Epithelial cell of proximal tubule (primary cell): ENCODE results near the gene PSMD13. TPM values are rescaled to one million over a fixed set of nuclear protein-coding genes. Genes with fewer than 3 reads are reported as not detected.

ENCODE experiments used
- DNase-seq: peaks from one replicate; pipeline ENCODE4 v3.0.0-alpha.2; 2011; ENCODE audit warnings: low read depth
- H3K4me3 ChIP-seq: 2 replicates; pipeline ENCODE4 v1.5.1; 2011; ENCODE audit warnings: low read depth, mild to moderate bottlenecking, low read length
- CTCF ChIP-seq: conservative IDR thresholded peaks from 2 replicates; pipeline ENCODE4 v1.5.1; 2012; ENCODE audit warnings: low read depth, mild to moderate bottlenecking, low read length
- total RNA-seq: library from RNA; depleted of rRNA; stranded (reverse); fragments of >200 nt; gene quantifications from 2 replicates; pipeline ENCODE4 v1.2.3, GENCODE V29; 2015

The PSMD13 gene
- total RNA-seq, 1 donor from 2014 or later, result 222 TPM

- TF ChIP-seq CTCF, result no peak
- DNase-seq, result no peak
- no peak overlapping the region for H3K4me3 ChIP-seq
Measured at GRCh38 chr11:253160-253885, 16.5 kb downstream of the PSMD13 start.

DNA sequence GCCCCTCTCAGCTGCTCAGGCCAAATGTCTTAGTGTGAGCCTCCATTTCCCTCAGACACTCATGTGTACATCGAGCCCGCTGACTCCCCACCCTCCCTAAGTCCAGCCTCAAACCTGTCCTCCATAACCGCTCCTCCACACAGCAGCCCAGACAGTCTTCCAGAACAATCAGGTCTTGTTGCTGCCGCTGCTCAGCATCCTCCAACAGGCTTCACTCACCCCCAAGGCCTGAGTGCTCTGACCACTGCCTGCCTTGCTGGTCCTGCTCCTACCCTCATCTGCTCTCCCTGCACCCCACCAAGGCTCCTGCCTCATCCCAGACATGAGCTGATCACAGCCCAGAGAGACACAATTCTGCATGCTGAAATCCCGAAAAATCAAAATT is 17.1 kb downstream of the PSMD13 start:
- DNase-seq, result no peak
- no peak for TF ChIP-seq CTCF
- H3K4me3 ChIP-seq, result no peak overlapping the region

- no peak for DNase-seq
- TF ChIP-seq CTCF, result no peak
- H3K4me3 ChIP-seq, result no peak overlapping the region
Measured at GRCh38 chr11:255176-255575, 18.4 kb downstream of the PSMD13 start.

GRCh38 chr11:255816-256215 is 19.0 kb downstream of the PSMD13 start:
- DNase-seq, result no peak
- H3K4me3 ChIP-seq, result no peak overlapping the region
- no peak for TF ChIP-seq CTCF

GRCh38 chr11:256952-257737 is 20.4 kb downstream of the PSMD13 start:
- no peak for DNase-seq
- no peak overlapping the region for H3K4me3 ChIP-seq
- no peak for TF ChIP-seq CTCF

DNA sequence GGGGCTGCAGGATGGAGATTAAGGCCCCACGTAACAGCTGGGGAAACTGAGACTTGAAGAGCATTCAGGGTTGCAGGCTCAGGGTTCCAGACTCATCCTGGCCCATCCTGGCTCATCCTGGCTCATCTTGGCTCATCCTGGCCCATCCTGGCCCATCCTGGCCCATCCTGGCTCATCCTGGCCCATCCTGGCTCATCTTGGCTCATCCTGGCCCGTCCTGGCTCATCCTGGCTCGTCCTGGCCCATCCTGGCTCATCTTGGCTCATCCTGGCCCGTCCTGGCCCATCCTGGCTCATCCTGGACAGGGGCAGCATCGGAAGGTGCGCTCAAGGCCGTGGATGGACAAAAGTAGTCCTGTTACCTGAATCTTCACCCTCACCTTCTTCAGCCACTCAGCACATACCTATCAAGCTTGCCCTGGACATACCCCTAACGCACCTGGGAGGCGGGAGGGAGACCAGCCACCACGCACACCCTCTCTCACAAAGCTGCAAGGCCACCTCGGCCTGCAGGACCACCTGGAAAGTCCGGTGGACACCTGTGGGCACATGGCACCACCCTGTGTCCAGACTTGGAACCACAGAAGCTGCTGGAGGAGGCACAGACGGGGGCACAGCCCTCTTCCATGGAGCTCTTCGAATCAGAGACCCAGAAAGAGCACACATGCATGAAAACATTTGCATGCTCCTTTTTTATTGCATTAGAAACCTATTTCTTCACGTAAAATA is 21.2 kb downstream of the PSMD13 start:
- TF ChIP-seq CTCF, result peak; percentile 46
- no peak for DNase-seq
- no peak overlapping the region for H3K4me3 ChIP-seq
